SK-N-SH treated with all-trans-retinoic acid at 6 μM for 48 hours (cell line): Measurements from ENCODE around the gene RAX2.

Source experiments
- ISL1 ChIP-seq: fragments of 250-450 bp; sonication (Bioruptor Pico); IDR thresholded peaks from 2 replicates; pipeline ENCODE4 v2.1.2; 2022; ENCODE audit warnings: mild to moderate bottlenecking, moderate library complexity
- PPARA ChIP-seq: fragments of 250-450 bp; sonication (Bioruptor Pico); IDR thresholded peaks from 2 replicates; pipeline ENCODE4 v1.5.0; 2020; ENCODE audit warnings: mild to moderate bottlenecking, borderline replicate concordance

DNA sequence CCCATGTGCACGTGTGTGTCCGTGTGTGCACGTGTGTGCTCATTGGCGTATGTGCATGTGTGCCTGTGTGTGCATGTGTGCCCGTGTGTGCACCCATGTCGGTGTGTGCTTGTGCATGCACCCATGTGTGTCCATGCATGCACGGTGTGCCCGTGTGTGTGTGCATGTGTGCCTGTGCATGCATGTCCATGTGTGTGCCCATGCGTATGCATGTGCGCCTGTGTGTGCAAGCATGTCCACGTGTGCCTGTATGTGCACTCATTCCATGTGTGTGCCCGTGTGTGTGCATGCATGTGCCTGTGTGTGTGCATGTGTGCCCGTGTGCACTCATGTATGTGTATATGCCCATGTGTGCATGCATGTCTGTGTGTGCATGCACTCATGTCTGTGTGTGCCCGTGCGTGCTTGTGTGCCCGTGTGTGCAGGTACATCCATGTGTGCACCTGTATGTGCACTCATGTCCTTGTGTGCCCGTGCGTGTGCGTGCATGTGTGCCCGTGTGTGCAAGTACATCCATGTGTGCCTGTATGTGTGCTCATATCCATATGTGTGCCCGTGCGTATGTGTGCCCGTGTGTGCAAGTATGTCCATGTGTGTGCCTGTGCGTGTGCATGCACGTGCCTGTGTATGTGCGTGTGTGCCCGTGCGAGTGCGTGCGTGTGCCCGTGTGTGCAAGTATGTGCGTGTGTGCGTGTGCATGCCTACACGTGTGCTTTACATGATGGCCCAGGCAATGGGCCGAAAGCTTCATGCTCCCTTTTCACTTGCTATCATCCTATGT is 35.7 kb upstream of the RAX2 start:
- no peak for TF ChIP-seq PPARA (CRISPR knock-in tag)
- no peak for TF ChIP-seq ISL1
